ENCODE data around the gene RHBDL1.
"Not testable (repeated sequence)": the region's sequence is repeated elsewhere in the genome, so short reads cannot be mapped to it uniquely, and the experiment has no call there.

The RHBDL1 gene

DNA sequence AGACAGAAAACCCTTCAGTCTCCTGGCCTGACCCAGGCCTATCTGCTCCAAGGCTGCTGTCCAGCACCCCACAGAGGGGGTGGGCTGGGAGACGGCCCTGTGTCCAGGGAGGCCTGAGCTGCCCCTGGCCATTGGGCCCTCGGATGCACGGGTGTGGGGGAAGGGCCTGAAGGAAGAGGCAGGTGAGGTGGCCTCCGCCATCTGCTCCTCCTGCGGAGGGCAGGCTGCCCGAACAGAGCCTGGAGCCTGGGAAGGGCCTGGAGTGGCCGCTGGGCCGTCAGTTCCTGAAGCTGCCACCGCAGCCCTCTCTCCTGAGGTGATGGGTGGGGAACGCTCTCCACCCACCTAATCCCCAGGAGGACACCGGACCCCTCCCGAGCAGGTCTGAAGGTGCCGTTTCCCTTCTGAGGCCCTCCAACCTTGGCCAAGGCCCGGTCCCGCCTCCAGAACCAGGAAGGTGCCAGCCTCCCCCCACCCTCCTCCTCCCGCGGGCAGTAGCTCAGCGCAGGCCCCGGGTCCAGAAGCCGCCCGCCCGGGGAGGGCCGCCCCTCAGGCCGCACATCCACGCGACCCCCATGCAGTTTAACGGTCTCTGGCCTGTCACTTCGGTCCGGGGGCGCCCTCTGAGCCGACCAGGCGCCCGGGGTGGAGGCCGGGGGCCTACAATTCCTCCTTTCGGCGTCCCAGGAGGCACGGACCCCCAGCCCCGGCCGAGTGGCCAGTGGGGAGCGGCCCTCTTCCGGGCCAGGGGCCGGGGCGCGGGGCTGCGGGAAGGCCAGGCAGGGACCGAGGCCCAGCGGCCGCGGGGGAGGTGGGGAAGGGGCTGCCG, 29.3 kb downstream of the RHBDL1 start:
- no peak for DNase-seq (ENCODE audit: low read depth in 2 of 2, low spot score in 1 of 2)

DNA sequence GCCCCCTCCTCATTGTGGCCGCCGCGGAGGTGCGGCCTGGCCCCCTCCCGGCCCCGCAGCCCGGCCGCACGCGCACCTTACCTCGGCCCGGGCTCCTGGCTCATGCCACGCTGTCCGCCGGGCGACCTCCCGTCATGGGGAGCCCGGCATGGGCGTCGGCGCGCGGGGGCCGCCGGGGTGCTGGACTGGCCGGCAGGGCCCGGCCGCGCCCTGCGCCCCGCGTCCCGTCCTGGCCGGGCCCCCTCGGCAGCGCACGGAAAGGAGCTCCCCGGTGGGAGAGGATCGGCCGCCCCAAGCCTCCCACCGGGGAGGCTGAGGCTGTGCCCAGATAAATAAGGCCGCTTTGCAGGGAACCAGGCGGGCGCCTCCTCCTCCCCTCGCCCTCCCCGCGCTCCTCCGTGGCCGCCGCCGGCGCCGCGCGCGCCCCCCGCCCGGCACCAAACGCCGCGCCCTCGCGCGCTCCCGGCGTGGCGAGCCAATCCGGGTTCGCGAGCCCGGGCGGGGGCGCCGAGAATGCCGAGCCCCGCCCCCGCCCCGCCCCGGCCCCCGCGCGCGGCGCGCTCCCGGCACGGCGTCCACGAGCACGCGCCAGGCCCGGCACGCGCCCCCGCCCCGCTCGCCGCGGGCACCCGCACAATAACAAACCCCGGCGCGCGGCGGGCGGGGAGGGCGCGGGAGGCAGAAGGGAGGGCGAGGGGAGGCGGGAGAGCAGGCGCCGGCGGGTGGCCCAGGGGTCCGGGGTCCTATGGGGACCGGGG, 30.1 kb downstream of the RHBDL1 start, which contains the start of gene FBXL16:
Gene FBXL16 (minus strand): TSS at position 371 of the 758 bp plus-strand sequence. CDS start 8,396 bp downstream, outside the sequence.
- no peak for DNase-seq (ENCODE audit: low read depth in 2 of 2, low spot score in 1 of 2)

DNA sequence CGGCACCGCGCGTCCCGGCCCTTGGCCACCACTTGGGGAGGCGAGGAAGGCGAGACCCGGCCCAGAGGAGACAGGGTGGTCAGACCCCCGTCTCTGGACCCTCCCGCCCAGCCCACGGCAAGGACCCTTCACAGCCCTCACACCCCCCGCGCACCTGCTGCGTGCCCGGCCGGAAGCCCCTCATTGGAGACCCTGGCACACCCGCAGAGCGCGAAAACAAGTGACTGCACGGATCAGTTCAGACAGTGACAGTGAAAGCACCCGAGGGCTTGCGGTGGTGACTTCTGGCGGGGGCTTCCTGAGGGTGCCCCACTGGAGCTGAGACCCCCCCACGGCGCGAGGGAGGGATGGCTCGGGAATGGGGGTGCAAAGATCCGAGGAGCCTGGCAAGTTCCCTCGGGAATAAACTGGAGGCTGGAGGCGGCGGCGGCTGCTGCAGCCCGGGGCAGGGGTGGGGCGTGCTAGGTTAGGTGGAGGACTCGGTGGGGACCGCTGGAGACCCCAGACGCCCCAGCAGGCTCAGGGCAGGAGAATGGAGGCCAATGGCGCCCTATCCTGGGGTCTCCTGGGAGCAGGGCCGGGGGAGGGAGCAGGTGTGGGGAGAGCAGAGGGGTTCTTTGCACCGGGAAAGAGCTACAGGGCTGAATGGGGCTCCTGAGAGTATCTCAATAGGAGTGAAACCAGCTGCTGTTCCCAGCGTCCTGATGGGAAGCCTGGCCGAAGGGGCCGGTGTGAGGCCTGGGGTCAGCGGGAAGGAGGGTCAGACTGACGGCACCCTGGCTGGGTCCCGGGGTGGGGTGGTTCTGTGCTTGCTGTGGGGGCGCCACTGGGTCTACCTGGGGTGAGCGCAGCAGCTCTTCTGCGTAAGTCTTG, 31.0 kb downstream of the RHBDL1 start:
- DNase-seq (ENCODE audit: low read depth in 2 of 2, low spot score in 1 of 2), result no peak

DNA sequence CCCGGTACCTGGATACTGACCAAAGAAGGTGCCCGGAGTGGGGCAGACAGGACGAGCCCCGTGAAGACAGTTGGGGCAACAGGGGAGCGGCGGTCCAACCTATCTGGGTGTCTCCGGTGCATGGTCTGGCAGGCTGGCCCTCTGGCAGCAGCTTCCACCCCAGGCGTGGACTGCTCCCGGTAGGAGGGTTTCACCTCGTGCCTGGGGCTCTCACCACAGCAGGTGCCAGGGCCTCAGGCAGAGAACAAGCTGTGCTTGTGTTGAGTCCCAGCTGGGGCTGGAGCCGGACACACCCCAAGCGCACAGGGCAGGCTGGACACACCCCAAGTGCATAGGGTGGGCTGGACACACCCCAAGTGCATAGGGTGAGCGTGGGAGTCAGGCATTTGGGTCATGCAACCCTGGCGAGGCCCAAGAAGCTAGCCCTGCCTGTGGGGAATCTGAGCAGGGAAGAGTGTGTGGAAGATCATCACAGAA, 31.6 kb downstream of the RHBDL1 start:
- no peak for DNase-seq (ENCODE audit: low read depth in 2 of 2, low spot score in 1 of 2)

DNA sequence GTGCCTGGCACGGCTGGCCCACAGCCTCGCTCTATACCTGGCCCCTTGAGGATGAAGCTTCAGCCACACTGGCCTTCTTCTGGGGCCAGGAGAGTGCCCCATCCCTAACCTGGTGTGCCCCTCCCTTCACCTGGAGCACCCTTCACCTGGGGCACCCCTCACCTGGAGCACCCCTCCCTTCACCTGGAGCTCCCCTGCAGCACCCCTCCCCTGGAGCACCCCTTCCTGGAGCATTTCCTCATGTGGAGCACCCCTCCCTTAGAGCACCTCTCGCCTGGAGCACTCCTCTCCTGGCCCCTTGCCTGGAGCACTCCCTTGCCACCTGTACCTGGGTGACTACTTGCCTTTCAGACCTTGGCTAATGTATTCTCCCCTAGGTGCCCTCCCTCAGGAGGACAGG, 32.5 kb downstream of the RHBDL1 start:
- no peak for DNase-seq (ENCODE audit: low read depth in 2 of 2, low spot score in 1 of 2)

DNA sequence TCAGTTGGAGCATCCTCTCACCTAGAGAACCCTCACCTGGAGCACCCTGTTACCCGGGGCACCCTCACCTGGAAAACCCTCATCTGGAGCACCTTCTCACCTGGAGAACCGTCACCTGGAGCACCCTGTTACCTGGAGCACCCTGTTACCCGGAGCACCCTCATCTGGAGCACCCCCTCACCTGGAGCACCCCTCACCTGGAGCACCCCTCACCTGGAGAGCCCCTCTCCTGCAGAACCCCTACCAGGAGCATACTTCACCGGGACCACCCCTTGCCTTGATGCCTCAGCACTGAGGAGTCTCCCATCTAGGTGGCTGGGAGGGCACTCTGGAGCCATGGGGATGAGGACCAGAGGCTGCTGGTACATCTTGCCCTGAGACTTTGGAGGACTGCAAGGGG, 33.5 kb downstream of the RHBDL1 start:
- no peak for DNase-seq (ENCODE audit: low read depth in 2 of 2, low spot score in 1 of 2)

DNA sequence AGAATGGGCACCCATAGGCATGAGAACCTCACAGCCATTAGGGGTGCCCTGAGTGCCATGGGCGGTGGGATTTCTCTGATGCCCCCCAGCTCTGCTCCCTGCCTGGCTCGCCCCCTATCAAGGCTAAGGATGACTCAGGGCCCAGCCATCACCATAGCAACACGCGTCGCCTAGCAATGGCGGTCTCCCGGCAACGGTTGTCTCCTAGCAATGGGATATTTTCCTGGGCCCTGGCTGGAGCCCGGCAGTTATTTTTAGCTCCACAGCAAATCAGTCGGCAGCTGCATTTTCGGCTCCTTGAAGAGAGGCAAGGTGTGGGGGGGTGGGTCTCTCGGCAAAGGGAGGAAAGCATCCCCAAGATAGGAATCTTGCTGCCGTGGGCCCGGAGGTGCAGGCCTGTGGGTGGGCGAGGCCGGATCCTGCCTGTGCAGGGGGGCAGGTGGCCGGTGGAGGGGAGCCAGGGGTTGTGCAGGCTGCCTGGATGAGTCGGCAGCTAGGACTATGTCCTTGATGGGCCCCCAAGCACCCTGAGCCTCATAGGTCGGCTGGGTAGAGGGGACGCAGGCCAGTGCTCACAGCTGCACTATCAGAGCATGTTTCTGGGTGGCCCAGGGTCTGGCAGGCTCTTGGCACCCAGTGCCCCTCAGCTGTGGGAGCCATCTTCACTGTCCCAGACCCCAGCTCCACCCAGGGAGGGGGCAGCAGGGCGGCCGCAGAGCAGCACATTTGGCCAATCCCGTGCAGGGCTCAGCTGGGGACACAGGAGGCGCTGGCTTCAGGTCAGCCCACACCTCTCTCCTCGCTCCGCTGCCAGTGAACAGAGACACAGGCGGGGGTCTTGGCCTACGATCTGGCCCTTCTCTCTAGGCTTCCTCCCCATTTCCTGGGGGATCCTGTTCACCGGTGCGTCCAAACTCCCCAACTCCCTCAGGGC, 34.4 kb downstream of the RHBDL1 start:
- no peak for DNase-seq (ENCODE audit: low read depth in 2 of 2, low spot score in 1 of 2)

DNA sequence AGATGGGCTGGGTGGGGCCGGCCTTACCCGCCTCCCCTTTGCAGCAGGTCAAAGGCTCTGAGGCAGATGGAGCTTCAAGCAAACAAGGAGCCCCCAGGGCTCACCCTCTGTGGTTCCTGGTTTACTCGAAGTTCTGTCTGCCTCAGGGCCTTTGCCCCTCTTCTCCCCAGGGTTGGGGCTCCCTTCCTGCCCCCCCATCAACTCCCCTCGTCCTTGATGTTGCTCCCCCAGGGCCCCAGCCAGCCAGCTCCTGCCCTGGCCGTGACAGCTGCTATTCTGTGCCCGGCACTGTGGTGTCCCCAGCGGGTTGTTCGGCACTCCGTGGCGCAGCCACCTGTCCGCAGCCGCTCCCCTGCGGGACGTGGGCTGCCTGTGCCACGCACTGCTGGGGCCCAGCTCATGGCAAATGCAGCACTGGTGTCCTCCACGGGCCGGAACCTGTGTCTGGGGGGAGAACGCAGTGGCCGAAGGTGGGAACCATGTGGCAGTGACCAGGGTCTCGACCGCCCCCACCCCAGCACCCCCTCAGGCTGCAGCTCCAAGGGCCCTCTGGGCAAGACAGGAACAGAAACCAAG, 35.1 kb downstream of the RHBDL1 start:
- no peak for DNase-seq (ENCODE audit: low read depth in 2 of 2, low spot score in 1 of 2)

DNA sequence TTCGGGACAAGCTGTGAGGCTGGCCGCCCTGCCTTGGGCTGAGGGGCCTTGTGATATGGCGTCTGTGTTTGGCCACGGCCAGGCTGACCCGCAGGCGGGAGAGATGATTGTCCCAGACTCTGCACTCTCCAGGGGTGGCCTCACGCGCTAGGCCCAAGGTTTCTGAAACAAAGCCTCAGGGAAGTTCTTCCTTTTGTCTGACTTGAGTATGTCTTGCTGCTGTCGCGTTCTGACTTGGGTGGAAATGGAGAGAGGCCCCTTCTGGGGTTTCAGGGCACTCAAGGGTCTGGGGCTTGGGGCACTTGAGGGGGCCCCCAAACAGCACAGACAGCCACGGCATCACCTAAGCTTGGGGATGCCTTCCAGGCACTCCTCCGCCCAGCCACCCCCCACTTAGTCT, 35.6 kb downstream of the RHBDL1 start:
- DNase-seq (ENCODE audit: low read depth in 2 of 2, low spot score in 1 of 2), result no peak

DNA sequence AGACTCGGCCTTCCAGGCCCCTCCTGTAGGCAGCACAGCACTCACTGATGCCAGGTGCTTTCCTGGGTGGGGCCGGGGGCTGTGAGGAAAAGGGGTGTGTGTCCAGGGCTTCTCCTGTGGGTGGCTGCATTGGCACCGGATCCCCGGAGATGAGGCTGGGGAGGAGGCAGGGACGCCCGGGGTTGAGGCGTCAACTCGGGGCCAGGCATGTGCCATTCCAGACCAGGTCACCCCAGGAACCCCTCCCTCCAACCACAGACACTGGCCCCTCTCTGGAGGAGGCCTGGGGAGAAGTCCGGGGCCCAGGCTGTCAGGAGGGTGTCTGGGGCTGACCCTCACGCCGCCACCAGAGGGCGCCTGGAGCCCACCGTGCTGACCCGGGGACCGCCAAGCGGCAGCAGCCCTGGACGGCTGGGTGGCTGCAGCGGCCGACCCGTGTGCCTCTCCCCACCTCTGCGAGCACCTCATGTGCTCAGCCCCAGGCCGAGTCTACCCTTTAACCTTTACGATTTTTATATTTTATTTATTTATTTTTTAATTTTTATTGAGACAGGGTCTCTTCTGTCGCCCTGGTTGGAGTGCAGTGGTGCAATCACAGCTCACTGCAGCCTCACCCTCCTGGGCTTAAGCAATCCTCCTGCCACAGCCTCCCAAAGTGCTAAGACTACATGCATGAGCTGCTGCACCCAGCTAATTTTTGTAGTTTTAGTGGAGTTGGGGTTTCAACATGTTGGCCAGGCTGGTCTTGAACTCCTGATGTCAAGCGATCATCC, 36.3 kb downstream of the RHBDL1 start:
- DNase-seq (ENCODE audit: low read depth in 2 of 2, low spot score in 1 of 2), result peak; percentile 56 to 65

DNA sequence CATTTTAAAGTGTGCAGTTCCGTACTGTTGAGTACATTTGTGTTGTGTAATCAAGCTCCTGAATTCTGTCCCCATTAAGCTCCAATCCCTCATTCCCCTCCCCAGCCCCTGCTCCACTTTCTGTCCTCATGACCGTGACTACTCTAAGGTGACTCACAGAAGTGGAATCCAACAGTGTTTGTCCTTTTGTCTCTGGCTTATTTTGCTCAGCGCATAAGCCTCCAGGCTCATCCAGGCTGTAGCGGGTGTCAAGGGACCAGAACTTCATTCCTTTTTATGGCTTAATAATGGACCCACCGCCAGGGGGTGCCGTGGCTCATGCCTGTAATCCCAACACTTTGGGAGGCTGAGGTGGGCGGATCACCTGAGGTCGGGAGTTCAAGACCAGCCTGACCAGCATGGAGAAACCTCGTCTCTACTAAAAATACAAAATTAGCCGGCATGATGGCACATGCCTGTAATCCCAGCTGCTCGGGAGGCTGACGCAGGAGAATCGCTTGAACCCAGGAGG, 37.3 kb downstream of the RHBDL1 start:
- DNase-seq (ENCODE audit: low read depth in 2 of 2, low spot score in 1 of 2), result not testable (repeated sequence)

DNA sequence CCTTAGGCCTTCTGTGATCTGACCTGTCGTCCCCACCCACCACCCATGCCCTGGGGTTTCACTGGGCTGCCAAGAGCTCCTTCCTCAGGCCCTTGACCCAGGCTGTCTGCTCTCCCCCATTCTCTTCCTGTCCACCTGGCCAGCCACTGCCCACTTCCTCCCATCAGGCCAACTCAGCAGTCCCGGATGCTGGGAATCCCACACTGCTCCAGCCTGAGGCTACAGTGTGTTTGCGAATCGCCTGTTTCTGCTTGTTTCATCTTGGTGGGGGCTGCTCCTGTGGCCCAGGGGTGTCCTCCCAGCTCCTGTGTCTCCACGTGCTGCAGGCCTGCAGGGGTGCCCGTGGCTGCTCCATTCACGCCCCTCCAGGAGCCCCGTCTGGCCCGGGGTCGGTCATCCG, 38.6 kb downstream of the RHBDL1 start:
- no peak for DNase-seq (ENCODE audit: low read depth in 2 of 2, low spot score in 1 of 2)

DNA sequence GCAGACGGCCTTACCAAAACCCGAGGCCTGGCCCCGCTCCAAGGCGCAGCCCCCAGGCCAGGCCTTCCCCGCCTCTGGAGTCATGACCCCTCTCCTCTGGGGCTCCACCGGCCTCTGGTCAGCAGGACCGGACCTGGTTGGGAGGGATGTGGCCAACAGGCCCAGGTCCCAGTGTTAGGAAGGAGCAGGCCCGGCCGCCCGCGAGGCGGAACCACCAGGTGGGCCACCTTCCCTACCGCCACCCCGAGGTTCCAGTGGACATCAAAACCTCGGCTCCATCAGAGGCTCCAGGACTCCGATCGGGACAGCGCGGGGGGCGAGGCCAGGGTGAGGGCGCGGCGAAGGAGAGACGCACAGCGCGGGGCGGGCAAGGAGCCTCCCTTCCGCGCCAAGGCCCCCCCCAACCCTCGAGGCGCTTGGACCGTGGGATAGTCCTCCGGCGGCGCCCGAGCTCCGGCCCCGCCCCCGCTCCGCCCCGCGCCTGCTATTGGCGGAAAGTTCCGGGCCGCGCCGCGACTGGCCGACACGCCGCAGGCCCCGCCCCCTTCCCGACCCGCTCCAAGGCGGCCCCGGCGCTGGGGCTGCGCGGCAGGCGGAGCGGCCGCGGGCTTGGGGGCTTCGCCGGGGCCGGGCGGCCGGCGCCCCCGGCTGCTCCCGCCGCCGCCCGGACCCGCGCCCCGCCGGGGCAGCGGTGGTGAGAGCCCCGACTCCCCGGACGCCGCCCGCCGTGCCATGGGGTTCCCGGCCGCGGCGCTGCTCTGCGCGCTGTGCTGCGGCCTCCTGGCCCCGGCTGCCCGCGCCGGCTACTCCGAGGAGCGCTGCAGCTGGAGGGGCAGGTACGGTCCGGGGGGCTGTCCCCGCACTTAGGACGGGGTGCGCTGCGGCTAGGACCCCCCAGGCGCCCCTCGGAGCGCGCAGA, 39.3 kb downstream of the RHBDL1 start, which contains the start of gene METRN:
Gene METRN (plus strand): TSS at position 561 of the 919 bp plus-strand sequence. CDS start 172 bp downstream, at position 733.
- peak; percentile 67 to 78 for DNase-seq (ENCODE audit: low read depth in 2 of 2, low spot score in 1 of 2)

DNA sequence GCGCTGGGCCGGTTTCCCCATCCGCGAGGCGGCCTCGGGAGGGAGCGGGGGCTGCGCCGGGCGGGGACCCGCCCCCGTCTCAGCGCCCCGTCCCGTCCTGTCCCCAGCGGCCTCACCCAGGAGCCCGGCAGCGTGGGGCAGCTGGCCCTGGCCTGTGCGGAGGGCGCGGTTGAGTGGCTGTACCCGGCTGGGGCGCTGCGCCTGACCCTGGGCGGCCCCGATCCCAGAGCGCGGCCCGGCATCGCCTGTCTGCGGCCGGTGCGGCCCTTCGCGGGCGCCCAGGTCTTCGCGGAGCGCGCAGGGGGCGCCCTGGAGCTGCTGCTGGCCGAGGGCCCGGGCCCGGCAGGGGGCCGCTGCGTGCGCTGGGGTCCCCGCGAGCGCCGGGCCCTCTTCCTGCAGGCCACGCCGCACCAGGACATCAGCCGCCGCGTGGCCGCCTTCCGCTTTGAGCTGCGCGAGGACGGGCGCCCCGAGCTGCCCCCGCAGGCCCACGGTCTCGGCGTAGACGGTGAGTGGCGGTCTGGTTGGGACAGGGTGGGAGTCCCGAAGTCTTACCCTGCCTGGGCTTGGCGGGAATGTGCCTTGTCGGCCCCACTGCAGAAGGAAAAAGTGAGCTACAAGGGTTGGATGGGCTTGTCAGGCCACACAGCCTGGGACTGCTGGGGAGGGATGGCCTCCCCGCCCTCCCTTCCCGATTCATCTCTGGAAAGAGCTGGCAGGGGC, 40.2 kb downstream of the RHBDL1 start:
- DNase-seq (ENCODE audit: low read depth in 2 of 2, low spot score in 1 of 2), result no peak

DNA sequence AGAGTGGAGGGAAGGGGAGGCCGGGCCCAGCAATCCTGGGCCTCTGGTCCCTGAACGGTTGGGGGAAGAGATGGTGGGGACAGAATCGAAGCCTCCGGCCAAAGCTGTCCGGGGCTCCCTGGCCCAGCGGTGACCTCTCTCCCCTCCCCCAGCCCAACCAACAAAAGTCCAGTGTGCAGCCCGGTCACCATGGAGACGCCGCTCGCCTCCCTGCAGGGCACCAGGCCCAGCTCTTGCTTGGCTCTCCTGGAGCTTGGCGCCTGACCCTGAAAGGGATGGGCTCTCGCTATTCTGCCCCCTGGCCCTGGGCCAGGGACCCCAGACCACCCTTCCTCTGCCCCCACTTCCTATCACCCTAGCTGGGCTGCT, 40.7 kb downstream of the RHBDL1 start:
- no peak for DNase-seq (ENCODE audit: low read depth in 2 of 2, low spot score in 1 of 2)

DNA sequence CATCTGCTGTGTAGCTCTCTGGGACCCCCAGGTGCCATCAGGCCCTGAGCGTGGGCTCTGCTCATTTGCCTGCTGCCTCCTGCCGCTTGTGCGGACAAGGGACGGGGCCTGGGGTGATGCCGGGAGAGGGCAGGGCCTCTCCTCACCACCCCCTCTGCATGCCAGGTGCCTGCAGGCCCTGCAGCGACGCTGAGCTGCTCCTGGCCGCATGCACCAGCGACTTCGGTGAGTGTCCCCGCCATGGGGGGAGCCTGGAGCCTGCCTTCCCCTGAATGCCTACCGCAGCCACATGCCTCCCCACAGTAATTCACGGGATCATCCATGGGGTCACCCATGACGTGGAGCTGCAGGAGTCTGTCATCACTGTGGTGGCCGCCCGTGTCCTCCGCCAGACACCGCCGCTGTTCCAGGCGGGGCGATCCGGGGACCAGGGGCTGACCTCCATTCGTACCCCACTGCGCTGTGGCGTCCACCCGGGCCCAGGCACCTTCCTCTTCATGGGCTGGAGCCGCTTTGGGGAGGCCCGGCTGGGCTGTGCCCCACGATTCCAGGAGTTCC, 41.4 kb downstream of the RHBDL1 start:
- DNase-seq (ENCODE audit: low read depth in 2 of 2, low spot score in 1 of 2), result no peak

Data from stimulated activated CD8-positive, alpha-beta memory T cell treated with anti-CD3 and anti-CD28 coated beads, Interleukin-4, amount 100 ng/mL, for 4 hours (primary cell).